ENCODE data around the gene DGKB. TPM values are rescaled to one million over a fixed set of nuclear protein-coding genes. Genes with fewer than 3 reads are reported as not detected.

The DGKB gene
- total and polyA plus RNA-seq, 12 donors: 0.07 to 5.8 (median 1.5) TPM; not detected in 3

GRCh38 chr7:14628516-14628915 lies 274.0 kb downstream of the DGKB start:
- DNase-seq: no peak
- Histone ChIP-seq H3K4me1 (replicated peaks in 1 of 2) (no peaks in the 10 kb centered on the region), H3K36me3 (replicated peaks in 1 of 2) (no peaks in the 10 kb centered on the region), H3K27me3 (no peaks in the 10 kb centered on the region), H3K9me3 (replicated peaks in 1 of 3) (no peaks in the 10 kb centered on the region), H3K27ac (no peak overlapping the region), H3K4me3 (no peak overlapping the region)
- no peak for TF ChIP-seq POLR2A (IDR thresholded peaks at IDR 0.05)
- intact Hi-C loops (cut with DNase I): no loop called here
- WGBS, 4 donors: 84 to 97% (median 93%) methylated on average over 1 of the region's 1 CpG

DNA sequence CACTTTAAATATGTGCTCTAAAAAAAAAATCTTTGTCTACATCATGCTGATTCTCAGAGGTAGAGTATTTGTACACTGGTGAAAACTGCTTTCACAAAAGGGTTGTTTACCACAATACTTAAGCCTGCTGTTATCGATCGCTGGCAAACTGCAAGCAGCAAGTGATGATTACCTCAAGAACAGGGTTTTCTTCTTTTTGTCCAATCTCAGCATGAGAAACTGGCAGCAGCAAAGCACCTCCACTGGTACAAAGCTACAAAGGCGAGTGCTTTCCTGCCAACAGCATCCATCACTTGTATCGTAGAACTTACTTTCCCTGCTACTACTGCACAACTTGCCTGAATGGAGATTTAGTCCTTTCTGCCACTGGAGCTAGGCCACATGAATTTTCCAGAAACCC lies 276.5 kb downstream of the DGKB start:
- Histone ChIP-seq H3K36me3 (replicated peaks in 1 of 2) (no peaks in the 10 kb centered on the region), H3K27me3 (no peaks in the 10 kb centered on the region), H3K4me1 (replicated peaks in 1 of 2) (no peaks in the 10 kb centered on the region), H3K4me3 (no peak overlapping the region), H3K9me3 (replicated peaks in 1 of 3) (no peaks in the 10 kb centered on the region), H3K27ac (no peak overlapping the region)
- no peak for DNase-seq
- TF ChIP-seq POLR2A (IDR thresholded peaks at IDR 0.05): no peak
- TF ChIP-seq, protein P1, sequence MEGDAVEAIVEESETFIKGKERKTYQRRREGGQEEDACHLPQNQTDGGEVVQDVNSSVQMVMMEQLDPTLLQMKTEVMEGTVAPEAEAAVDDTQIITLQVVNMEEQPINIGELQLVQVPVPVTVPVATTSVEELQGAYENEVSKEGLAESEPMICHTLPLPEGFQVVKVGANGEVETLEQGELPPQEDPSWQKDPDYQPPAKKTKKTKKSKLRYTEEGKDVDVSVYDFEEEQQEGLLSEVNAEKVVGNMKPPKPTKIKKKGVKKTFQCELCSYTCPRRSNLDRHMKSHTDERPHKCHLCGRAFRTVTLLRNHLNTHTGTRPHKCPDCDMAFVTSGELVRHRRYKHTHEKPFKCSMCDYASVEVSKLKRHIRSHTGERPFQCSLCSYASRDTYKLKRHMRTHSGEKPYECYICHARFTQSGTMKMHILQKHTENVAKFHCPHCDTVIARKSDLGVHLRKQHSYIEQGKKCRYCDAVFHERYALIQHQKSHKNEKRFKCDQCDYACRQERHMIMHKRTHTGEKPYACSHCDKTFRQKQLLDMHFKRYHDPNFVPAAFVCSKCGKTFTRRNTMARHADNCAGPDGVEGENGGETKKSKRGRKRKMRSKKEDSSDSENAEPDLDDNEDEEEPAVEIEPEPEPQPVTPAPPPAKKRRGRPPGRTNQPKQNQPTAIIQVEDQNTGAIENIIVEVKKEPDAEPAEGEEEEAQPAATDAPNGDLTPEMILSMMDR (IDR thresholded peaks at IDR 0.05): no peak
- WGBS, 4 donors: 78 to 89% (median 86%) methylated on average over 4 of the region's 4 CpGs
- intact Hi-C loops (cut with DNase I): no loop called here

GRCh38 chr7:14622559-14622958 lies 280.0 kb downstream of the DGKB start:
- TF ChIP-seq, protein P1 (IDR thresholded peaks at IDR 0.05): no peak
- no peak for TF ChIP-seq POLR2A (IDR thresholded peaks at IDR 0.05)

DNA sequence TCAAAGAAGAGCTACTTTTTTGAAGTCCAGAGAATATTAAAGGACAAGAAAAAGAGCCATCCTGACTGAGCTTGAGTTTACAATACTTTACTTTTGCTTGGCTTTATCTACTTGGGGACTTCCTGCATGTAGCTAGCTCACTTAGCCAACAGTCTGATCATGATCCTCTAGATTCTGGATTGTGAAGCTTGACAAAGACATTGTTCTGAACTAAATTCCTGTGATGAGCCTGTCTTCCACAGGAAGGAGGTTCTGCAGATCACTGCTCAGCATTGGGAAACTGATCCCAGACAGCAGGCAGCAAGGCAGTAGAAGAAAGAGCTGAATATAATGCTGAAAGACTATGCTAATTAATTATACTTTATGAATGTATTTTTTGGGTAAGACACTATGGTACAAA lies 296.4 kb downstream of the DGKB start:
- H3K9me3 ChIP-seq (replicated peaks in 1 of 3): peaks cover 0 to 5% (median 0%) of the 10 kb centered on the region in 3 donors
- H3K27ac ChIP-seq: no peak overlapping the region
- no peaks in the 10 kb centered on the region for H3K27me3 ChIP-seq
- intact Hi-C loops (cut with DNase I): no loop called here
- DNase-seq: no peak
- no peaks in the 10 kb centered on the region for H3K4me1 ChIP-seq (replicated peaks in 1 of 2)
- no peak for TF ChIP-seq POLR2A (IDR thresholded peaks at IDR 0.05)
- TF ChIP-seq, protein P1 (IDR thresholded peaks at IDR 0.05): no peak
- H3K36me3 ChIP-seq (replicated peaks in 1 of 2): no peaks in the 10 kb centered on the region
- no peak overlapping the region for H3K4me3 ChIP-seq

More at GRCh38 chr7:14622559-14622958, 280.0 kb downstream of the DGKB start:
- Histone ChIP-seq H3K27me3 (no peaks in the 10 kb centered on the region), H3K4me1 (replicated peaks in 1 of 2) (no peaks in the 10 kb centered on the region), H3K36me3 (replicated peaks in 1 of 2) (no peaks in the 10 kb centered on the region), H3K27ac (no peak overlapping the region), H3K4me3 (no peak overlapping the region), H3K9me3 (replicated peaks in 1 of 3) (no peaks in the 10 kb centered on the region)
- no peak for DNase-seq
- intact Hi-C loops (cut with DNase I): no loop called here

DNA sequence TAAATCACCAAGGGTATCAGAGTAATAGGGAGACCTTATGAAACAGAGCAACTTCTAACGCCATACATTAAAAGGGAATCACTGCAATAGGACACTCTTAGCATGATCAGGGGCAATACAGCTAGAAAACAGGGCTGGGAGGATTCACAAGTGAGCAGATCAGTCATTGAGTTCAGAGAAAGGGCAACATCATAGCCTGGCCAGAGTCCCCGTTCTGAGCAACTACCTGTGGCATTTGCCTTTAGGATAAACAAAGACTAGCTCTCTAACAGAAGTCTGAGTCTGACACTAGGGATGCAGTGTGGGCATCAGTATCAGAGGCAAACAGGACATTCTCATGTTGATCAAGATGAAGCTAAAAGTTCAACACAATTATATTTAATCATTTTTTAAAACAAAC lies 297.9 kb downstream of the DGKB start:
- intact Hi-C loops (cut with DNase I): no loop called here
- 45 to 55% (median 49%) methylated on average over 2 of the region's 2 CpGs for WGBS, 4 donors
- TF ChIP-seq, protein P1 (IDR thresholded peaks at IDR 0.05): no peak
- no peak for TF ChIP-seq POLR2A (IDR thresholded peaks at IDR 0.05)
- Histone ChIP-seq H3K36me3 (replicated peaks in 1 of 2) (no peaks in the 10 kb centered on the region), H3K4me3 (no peak overlapping the region), H3K9me3 (replicated peaks in 1 of 3) (peaks cover 0 to 5% (median 0%) of the 10 kb centered on the region in 3 donors), H3K27ac (no peak overlapping the region), H3K4me1 (replicated peaks in 1 of 2) (no peaks in the 10 kb centered on the region), H3K27me3 (no peaks in the 10 kb centered on the region)
- no peak for DNase-seq

Data from adrenal gland (tissue), 12 donors.